CD1c-positive myeloid dendritic cell (primary cell): ENCODE measurements around the gene ACYP1.

Experiments
- DNase-seq: peaks from one replicate; pipeline ENCODE4 v3.0.0-alpha.2; 2016; ENCODE audit errors: extremely low spot score

Gene ACYP1

DNA sequence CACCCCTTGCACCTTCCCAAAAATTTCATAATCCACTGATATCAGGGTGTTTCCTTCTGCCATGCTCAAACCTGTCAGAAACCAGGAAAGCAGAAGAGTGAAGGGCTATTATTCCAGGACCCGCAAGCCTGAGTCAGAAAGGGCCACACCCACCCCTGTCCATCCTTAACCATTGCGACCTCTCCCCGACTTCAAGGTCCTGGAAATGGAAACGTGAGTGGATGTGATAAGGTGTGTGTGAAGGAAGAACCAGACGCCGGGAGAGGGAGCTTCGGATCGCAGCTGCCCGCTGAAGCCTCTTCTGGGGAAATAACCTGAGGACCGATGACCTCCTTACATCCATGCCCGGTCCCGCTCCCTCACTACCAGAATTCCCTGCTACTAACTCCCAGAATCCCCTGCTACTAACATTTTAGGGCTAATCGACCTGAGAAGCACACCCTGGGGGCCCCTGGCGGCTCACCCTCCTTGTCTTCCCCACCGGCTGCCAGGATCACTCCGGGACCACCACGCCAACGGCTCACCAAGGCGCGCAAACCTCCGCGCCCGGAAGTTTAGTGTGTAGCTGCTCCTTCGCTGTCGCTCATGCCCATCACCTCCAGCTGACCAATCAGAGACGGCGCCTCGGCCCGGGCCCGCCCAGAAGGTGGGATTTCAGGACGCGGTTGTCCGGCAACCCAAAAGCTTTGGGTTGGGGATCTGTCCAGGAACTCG lies at the start of gene ACYP1:
ACYP1 (minus strand) TSS at position 534 of the 714 bp plus-strand sequence; CDS start at position 63, 471 bp downstream.
- DNase-seq: peak; percentile 93

DNA sequence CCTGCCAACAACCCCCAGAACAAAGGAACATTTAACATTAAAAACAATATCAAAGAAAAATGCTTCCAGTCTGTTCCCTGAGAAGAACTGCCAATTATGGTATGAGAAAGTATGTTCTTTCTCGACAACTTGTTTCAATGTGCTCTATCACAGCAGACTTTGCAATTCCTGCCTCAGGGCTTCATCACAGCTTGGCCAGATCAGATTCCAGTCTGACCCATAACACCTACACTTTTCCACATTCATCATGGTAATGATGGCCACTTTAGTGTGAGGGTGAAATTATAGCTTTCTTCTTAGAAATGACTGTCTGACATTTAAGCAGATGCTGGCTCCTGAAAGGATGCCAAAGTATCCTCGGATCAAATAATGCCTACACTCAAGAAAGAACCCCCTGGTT lies 46.1 kb upstream of the ACYP1 start:
- DNase-seq: no peak

DNA sequence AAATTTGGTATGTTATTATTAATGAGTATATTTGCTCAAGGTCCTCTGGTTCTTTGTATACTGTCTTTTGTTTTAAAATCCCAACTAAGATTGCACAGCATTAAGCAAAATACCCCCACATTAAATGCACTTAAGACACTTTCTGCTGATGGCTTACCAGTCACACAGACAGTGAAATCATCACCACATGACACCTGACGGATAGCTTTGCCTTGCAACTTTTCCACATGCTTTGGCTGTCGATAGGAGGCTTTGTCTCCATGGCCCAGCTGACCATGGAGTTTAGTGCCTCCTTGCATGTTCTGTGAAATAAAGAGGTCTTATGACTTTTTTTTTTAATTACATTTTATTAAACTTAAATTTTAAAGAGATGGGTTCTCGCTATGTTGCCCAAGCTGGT lies 43.4 kb upstream of the ACYP1 start:
- DNase-seq: no peak

DNA sequence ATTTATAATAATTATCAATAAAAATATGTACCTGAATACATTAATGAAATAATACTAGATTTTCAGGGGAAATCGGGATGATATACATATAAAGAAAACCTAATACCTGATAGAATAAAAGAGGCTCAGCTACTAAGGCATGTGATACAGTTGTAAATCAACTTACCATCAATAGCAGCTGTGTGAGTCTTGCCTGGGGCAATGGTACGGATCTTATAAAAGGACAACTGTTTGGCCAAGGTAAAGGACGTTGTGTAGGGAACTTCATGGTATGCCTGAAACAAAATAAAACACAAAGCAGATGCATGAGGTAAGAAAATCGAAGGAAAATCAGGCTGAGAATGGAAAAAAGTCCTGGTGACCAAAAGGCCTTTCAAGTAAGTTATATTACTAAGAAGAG lies 37.7 kb upstream of the ACYP1 start:
- no peak for DNase-seq

DNA sequence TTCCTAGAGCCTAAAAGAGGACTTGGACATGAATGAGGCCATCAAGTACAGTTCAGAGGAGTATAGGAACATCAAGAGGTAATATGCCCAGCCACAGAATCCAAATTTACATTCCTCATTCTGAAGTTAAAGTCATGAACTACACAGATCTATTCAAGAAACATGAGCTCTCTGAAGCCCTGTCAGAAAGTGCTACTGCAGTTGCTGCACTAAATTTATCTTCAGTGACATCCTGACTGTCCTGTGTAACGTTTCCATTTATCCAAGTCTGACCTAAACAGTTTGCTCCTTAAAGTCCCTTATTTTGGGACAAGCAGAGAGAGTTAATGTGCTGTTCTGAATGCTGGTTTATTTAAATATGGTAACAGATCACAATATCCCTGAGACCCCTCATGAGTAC lies 34.9 kb upstream of the ACYP1 start:
- DNase-seq: no peak

DNA sequence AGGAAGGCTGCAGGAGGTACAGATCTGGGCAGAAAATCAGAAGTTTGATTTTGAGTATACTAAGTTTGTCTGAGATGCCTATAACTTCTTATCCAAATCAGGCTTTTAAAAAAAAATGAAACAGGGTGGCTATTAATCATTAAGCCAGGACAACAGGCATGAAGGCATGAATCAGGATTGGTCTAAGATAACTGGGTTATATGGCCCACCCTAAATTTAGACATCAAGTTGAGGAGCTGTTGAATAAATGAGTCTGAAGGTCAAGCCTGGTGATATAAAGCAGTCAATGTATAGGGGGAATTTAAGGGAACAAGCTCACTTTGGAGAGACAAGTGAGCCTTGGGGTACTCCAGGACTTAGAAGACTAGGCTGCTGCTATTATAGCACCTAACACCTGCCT lies 34.4 kb upstream of the ACYP1 start:
- no peak for DNase-seq

DNA sequence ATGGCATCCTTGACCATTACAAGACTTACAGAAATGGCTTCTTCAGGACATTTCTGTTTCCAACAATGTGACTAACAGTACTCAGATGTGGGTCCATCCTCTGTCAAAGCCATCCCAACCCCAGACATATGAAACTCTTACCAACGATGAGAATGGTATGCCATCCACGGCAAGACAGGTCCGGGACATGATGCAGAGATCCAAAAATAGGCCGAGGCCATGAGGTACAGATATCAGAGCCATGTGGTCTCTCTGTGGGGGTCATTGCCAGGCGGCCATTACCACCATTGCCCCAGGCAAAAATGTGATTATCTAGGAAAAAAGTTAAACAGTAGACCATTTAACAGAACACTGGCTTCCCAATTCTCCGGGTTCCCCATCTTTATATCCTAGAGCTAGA lies 33.1 kb upstream of the ACYP1 start:
- DNase-seq: no peak

DNA sequence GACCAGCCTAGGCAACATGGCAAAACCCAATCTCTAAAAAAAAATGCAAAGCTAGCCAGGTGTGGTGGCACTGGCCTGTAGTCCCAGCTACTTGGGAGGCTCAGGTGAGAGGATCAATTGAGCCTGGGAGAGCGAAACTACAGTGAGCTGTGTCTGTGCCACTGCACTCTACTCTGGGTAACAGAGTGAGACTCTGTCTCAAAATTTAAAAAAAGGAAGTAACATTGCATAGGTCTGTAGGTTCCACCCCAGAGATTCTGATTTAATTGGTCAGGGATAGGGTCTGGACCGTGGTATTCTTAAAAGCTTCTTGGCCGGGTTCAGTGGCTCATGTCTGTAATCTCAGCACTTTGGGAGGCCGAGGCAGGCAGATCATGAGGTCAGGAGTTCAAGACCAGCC lies 31.9 kb upstream of the ACYP1 start:
- no peak for DNase-seq

DNA sequence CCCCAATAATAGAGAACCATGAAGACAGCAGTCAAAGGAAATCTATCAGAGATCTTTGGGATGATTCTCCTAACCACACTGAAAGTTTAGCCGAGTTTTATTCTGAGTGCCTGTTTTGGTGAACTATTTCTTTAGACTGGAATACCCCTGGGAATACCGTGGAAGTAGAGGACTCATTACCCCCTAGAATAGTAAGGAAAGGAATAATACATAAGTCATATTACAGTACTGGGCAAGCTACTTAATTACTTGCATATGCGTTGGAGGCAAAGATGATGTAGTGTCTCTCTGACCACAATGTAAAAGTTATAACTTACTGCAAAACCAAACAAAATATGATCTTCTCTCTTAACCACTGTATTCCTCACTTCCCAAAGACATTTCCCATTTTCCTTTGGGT lies 31.1 kb upstream of the ACYP1 start:
- no peak for DNase-seq

DNA sequence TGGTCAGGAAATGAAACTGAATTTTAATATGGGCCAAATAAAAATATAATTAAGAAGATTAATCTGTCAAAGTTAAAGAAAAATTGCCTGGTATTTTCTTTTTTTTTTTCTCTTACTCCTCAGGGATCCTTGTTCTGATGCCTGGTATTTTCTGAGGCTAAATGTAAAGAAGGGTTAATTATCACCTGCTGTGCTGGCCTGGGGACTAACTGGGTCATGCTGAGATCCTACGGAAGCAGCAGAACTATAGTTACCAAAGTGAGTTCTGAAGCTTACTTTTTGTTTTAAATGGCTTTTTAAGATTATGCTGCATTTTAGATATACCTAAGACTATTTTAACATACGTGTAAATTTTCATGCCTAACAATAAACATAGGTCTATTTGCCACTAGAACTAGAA lies 28.9 kb upstream of the ACYP1 start:
- DNase-seq: no peak

DNA sequence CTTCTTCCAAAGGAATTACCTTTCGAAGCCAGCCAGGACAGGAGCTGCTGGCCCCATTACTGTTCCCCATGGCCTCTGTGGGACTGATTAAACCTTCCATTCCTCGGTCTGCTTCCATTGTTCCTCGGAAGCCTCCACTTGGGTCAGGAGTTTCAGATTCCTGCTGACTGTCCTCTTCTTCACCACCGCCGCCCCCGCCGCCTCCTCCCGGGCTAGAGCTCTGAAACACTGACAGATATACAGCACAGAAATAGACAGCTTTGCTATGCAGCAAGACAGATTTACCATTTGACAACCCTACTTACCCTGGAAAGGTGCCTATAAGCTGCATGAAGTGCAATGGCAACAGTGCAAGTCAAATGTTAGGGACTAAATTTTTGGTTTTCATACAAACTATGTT lies 27.4 kb upstream of the ACYP1 start:
- no peak for DNase-seq

DNA sequence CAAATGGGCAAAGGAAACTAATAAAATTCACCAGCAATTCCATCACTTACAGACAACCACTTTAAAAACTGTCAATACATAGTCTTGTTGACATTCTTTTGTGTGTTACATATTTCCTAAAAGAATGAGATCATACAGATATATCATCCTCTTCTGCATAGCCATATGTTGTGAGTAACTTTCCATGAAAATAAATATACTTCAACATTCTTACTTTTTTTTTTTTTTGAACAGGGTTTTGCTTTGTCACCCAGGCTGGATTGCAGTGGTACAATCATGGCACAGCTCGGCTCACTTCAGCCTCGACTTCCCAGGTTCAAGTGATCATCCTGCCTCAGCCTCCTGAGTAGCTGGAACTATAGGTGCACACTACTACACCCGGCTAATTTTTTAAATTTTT lies 26.5 kb upstream of the ACYP1 start:
- DNase-seq: no peak

DNA sequence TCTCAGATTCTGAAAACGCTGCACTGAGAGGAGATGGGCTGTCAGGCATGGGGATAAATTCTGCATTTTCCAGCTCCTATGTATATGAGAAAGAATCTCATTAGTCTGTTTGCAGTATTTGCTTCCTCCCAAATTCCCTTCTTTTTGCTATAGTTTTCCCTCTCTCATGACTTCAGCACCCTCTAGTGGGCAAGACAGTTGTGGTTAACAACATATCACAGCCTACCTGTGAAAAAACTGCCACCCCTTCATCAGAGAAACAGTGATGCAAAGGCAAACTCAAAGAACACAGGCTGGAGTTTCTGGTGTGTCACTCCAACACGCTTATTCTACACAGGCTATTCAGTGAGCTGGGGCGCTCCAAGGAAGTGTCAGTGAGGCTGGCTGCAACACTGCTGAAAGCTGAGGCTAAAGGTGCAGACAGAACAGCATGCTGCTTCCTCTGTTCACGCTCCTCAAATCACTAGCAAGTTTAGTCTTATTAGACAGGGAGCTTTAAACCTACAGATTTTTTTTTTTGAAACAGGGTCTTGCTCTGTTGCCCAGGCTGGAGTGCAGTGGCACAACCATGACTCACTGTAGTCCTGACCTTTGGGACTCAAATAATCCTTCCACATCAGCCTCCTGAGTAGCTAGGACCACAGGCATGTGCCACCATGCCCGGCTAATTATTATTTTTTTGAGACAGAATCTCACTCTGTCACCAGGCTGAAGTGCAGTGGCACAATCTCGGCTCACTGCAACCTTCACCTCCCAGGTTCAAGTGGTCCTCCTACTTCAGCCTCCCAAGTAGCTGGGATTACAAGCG lies 24.9 kb upstream of the ACYP1 start:
- peak; percentile 61 for DNase-seq

DNA sequence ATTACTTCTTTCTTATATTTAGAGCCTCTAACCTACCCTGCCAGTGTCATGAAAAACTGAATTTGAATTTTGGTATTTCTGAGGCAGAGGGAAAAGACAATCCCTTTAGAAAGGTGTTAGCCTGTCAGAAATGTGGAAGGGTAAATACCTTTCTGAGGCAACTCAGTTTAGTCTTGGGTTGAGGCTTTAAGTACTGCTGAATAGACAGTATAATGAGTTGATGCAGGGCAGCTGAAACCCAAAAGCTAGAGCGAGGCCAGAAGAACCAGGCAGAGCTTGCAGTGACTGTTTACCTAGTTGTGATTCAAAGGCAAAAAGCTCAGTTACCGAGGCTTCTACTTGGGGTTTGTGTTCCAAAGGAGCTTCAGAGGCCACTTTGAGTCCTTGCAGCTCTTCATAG lies 24.3 kb upstream of the ACYP1 start:
- DNase-seq: no peak

DNA sequence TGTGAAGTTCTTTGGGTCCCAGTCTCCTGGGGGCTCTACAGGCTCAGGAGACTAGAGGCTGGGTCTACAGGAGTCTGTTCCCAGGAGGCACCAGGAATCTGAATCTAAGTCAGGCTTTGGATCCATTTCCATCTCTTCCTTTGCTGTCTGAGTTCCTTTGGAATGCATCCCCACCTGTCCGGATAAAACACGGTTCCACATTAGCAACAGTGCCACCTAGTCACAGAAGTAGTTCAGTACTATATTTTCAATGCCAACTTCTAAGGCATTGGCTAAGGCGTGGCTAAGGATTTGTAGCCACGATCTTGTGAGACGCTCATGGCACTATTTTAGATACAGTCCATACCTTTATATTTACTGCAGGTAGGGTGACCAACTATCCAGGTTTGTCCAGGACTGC lies 20.7 kb upstream of the ACYP1 start:
- DNase-seq: no peak

DNA sequence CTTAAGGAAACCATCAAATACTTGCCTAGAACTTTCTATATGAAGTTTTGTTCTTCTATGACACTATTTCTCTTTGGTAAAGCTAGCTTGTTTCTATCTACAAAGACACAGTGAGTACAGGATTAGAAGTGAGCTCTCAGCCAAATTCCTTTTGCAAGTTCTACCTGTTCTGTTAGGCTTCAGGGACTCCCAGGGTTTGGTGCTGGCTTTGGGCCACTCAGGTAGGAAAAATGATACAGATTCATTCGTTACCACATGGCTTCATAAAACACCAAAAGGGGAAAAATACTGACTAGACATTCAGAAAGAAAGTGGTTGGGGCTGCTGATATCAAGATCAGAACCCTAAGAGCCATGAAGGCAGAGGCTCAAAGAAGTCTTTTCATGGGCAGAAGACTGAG lies 19.4 kb upstream of the ACYP1 start:
- DNase-seq: no peak

DNA sequence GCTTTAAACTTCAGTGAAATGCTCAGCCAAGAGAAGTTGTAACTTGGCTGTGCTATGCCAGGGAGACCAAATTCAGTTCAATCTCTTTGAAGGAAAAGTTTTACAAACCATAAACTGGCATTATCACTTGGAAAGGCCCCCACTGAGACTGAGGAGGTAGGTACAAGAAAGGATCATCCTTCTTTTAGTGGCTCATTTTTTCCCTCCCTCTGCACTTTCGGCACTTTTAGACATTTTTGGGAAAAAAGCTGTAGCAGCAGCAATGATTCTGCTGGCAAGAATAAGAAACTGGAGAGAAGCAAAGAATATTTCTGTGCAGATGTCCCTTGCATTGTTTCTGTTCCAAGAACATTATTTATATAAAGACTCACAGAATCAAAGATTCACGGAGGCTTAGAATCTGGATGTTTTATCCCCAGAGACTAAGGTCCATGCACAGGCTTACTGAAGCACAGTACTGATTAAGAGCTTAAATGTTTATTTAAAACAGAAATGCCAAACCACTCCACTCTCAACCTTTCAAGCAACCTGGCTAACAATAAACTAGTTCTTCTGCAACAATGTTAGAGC lies 17.9 kb upstream of the ACYP1 start:
- DNase-seq: no peak

DNA sequence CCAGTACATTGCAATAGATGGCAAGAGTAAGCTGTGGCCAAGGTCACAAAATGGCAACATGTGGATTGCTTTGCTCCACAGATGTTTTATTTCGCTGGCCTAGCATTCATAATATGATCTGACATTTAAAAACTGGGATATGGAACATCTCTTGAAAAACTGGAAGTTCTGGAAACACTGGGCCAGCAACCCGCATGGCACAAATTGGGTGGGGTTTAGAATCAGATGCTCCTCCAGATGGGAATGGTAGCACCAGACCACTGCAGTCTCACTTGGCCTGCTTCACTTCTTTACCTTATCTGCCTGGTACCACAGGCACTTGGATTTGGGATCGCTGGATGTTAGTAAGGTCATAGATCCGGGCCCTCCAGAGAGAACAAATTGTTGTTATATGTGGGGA lies 15.7 kb upstream of the ACYP1 start:
- no peak for DNase-seq

DNA sequence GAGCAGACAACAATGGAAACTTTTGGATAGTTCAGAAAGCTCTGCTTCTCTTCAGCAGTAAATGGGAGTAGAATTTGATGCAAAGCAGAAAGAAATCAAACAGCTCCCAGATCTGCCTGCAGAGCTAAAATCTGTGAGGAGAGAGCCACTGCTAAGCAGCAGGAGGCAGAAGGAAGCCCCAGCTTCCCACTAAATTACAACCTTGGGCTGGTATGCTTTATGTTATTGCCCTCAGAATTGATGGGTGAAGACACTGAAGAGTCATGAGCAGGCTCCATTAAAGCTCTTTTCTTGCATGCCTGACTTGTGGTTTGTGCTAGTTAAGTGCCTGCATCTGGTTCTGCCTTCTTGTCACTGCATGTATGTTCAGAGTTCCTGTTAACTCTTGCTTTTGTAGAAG lies 14.0 kb upstream of the ACYP1 start:
- DNase-seq: no peak

DNA sequence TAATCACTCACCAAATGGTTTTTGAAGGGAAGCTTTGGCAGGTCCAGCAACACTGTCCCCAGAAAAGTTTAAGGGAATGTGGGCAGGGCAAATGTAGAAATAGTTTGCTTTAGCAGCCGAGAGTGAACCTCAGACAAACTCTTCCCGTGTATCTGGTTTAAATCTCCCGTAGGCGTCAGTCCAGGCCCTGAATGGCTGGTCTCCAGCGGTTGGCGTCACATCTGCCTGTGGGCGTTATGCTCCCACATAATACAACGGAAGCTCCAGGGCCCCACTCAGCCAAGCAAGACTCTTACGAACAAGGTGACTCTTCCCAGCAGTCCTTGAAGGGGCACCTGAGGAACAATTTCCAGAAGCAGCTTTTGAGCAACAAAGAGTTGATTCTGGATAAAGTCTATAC lies 6.6 kb upstream of the ACYP1 start:
- peak; percentile 46 for DNase-seq

DNA sequence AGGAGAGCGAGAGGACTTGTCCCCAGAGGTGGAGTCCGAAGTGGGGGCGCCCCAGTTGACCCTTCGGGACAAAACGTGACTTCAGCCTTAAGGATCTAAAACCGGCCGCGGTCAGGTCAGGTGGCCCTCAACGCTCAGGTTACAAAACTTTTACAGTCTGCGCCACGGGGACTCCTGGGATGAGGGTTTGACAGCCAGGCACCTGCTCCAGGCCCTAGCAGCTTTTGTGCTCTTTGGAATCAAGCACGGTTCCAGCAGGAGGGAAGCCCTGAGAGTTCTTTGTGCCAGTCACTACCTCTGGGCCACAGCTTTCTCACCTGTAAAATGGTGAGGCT lies 6.0 kb upstream of the ACYP1 start:
- no peak for DNase-seq

DNA sequence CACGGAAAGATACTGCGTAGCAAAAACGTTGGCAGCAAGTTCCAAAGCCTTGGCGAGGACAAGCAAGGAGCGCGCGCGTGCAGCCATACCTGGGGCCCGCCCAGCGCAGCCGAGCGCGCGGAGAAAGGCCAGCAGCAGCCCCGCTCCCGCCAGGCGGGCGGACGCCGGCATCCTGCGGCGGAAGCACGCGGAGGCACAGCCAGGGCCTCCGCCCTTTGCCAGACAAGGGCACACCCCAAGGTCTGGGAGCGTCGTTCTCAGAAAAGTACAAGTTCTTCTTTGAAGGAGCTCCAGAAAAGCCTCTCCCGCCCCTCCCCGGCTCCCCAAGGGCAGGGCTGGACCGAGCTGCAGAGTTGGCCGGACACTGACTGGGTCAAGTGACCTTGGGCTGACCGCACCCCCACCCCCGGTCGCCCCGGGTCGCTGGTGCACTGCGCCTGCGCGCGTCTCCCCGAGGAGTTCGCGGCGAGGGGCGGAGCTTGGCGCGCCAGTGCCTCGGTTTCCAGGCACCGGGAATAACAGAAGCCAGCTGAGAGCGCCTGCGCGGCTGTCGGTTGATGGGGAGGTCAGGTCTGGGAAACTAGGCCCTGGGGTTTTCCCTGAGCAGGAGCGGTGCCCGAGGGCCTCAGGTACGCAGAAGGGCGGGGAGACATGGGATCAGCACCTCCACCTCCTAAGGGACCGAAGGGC lies 5.4 kb upstream of the ACYP1 start, which contains the start of gene ZC2HC1C:
ZC2HC1C (plus strand) TSS at position 521 of the 690 bp plus-strand sequence. CDS start 933 bp downstream, outside the sequence.
- peak; percentile 91 for DNase-seq
